DMS114 treated with DMSO at 0.1 percent for 48 hours (cell line): ENCODE data around the gene ZNF804A.

Source experiments
- DNase-seq: peaks from one replicate; lab custom pipeline; 2025; ENCODE audit not compliant: unreplicated experiment; lab: John Stamatoyannopoulos, UW

Gene ZNF804A

GRCh38 chr2:184610891-184611290, 12.6 kb downstream of the ZNF804A start:
- no peak for DNase-seq

- no peak for DNase-seq
Observed at GRCh38 chr2:184611361-184612085, 13.2 kb downstream of the ZNF804A start.

- no peak for DNase-seq
Observed at GRCh38 chr2:184620367-184620766, 22.0 kb downstream of the ZNF804A start.

- no peak for DNase-seq
Observed at GRCh38 chr2:184624311-184624710, 26.0 kb downstream of the ZNF804A start.

- DNase-seq: no peak
Observed at GRCh38 chr2:184628051-184628450, 29.7 kb downstream of the ZNF804A start.

GRCh38 chr2:184633726-184634125, 35.4 kb downstream of the ZNF804A start:
- no peak for DNase-seq

- DNase-seq: no peak
Observed at GRCh38 chr2:184637781-184638180, 39.5 kb downstream of the ZNF804A start.

GRCh38 chr2:184644685-184645084, 46.4 kb downstream of the ZNF804A start:
- no peak for DNase-seq

GRCh38 chr2:184646177-184646576, 47.8 kb downstream of the ZNF804A start:
- no peak for DNase-seq

- DNase-seq: no peak
Observed at GRCh38 chr2:184646593-184646992, 48.3 kb downstream of the ZNF804A start.

GRCh38 chr2:184654945-184655344, 56.6 kb downstream of the ZNF804A start:
- no peak for DNase-seq

- no peak for DNase-seq
Observed at GRCh38 chr2:184677171-184677570, 78.8 kb downstream of the ZNF804A start.

- DNase-seq: no peak
Observed at GRCh38 chr2:184679219-184680018, 81.1 kb downstream of the ZNF804A start.

- DNase-seq: no peak
Observed at GRCh38 chr2:184680825-184681224, 82.5 kb downstream of the ZNF804A start.

- no peak for DNase-seq
Observed at GRCh38 chr2:184681642-184682321, 83.5 kb downstream of the ZNF804A start.

- DNase-seq: no peak
Observed at GRCh38 chr2:184683911-184684310, 85.6 kb downstream of the ZNF804A start.

GRCh38 chr2:184685999-184686841, 87.9 kb downstream of the ZNF804A start:
- DNase-seq: no peak

- DNase-seq: no peak
Observed at GRCh38 chr2:184689638-184690037, 91.3 kb downstream of the ZNF804A start.

GRCh38 chr2:184692141-184692734, 93.9 kb downstream of the ZNF804A start:
- no peak for DNase-seq

- DNase-seq: no peak
Observed at GRCh38 chr2:184696644-184697043, 98.3 kb downstream of the ZNF804A start.

- no peak for DNase-seq
Observed at GRCh38 chr2:184698476-184698875, 100.1 kb downstream of the ZNF804A start.
